ENCODE results near the gene ADAP1.
"Not testable (repeated sequence)": the region's sequence is repeated elsewhere in the genome, so short reads cannot be mapped to it uniquely, and the experiment has no call there.

Gene ADAP1

DNA sequence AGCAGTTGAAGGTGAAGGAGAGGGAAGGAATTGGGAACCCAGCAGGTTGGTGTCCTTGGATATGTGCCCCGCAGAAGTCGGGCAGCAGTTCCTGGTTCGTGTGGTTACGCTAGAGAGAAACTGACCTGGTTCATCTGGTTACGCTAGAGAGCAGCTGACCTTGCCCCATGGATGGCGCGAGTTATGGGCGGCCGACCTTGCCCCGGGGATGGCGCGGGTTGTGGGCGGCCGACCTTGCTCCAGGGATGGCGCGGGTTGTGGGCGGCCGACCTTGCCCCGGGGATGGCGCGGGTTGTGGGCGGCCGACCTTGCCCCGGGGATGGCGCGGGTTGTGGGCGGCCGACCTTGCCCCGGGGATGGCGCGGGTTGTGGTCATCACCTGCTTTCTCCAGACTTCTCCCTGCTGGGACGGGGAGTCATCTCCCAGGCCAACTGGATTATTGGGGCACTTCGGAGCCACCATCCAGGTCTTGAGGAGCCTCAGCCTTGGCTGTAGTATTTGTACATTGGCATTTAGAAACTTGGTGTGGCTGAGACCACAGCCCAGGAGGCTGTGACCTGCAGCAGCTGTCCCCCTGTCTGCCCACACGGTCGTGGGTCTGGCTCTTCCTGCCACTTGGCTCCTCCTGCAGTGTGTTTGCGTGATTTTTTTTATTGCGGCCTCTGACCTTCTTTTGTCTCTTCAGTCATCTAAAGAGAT is 72.0 kb downstream of the ADAP1 start:
- intact Hi-C loops (cut with DNase I), result no loop called here
- DNase-seq, result peak in 2 of 42 donors; percentile 0 to 5

DNA sequence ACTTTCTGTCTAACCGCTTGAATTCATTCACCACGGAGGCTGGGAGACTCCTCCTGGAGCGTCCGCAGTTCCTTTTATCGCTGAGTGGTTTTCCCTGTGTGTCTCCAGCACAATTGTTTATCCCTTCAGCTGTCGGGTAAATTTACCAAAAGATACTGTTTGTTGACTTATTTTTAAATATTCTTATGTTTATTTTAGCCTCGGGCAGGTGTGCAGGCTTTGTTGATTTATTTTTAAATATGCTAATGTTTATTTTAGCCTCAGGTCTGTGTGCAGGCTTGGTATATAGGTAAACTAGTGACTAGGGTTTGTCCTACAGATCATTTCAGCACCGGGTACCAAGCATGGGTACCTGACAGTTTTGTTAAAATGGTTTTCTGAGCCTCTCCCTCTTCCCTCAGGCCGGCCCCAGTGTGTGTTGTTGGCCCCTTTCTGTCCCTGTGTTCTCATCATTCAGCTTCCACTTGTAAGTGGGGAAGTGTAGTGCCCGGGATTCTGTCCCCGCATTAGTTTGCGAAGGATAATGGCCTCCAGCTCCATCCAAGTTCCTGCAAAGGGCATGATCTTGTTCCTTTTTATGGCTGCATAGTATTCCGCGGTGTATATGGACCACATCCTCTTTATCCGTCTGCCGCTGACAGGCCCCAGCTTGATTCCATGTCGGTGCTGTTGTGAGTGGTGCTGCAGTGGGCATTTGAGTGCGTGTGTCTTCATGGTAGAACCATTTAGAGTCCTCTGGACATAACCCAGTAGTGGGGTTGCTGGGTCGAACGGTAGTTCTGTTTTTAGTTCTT is 72.8 kb downstream of the ADAP1 start:
- intact Hi-C loops (cut with DNase I), result no loop called here
- DNase-seq, result peak in 1 of 42 donors; percentile 7

DNA sequence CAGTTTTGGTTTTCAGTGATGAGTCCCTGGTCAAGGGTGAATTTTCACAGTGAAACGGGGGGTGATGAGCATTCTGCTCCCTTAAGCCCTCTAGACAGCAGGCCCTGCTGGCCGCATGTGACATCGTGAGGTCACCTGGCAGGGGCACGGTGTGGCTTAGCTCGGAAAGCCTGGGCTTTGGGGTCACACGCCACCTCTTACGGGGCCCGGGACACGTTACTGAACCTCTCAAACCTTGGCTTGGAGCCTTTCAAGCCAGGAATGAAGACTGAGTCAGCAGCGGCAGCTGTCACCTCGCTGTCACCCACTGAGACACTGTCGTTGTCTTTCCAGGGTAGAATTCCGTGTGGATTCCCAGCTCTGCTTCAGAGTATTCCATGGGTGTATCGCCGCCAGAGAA is 74.0 kb downstream of the ADAP1 start:
- intact Hi-C loops (cut with DNase I), result no loop called here
- peak in 24 of 42 donors; percentile 39 to 86 (median 62) for DNase-seq

DNA sequence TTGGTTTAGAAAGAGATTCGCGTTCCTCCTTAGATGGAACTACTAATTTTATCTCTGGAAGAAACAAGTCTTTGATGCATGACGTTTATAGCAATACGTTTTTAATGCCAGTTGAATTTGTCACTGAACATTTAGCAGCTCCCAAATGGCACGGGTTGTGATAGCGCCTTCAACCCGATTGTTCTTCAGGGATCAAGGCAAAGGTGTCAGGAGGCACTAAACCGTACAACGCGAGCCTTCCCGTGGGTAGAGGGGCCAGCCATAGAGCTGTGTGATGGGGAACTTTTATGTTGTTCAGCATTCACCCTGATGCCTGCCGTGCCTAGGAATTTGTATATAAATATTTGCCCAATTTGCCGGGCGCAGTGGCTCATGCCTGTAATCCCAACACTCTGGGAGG is 74.8 kb downstream of the ADAP1 start:
- no peak for DNase-seq
- intact Hi-C loops (cut with DNase I), result loop anchor here (10.0 kb wide), 2 partner anchors 95 to 555 kb away; no protein-coding TSS in a partner anchor

DNA sequence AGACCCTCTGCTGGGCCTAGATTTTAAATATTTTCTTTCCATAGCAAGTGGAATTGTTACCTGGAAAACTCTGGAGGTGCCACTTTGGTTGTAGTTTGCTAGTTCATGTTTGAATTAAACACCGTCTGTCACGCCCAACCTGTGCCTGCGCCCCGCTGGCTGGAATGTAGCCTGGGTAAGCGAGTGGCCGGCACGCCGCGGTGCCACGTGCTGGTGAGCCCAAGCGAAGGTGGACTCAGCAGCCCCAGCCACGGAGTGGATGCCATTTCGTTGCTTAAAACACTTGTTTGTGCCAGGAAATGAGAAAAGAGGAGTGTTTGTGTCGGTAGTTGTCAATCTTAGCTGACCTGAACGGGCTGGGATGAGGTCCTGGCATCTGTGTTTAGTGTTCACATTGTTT is 75.4 kb downstream of the ADAP1 start:
- DNase-seq, result no peak
- intact Hi-C loops (cut with DNase I), result loop anchor here (10.0 kb wide), 2 partner anchors 94 to 554 kb away; no protein-coding TSS in a partner anchor

DNA sequence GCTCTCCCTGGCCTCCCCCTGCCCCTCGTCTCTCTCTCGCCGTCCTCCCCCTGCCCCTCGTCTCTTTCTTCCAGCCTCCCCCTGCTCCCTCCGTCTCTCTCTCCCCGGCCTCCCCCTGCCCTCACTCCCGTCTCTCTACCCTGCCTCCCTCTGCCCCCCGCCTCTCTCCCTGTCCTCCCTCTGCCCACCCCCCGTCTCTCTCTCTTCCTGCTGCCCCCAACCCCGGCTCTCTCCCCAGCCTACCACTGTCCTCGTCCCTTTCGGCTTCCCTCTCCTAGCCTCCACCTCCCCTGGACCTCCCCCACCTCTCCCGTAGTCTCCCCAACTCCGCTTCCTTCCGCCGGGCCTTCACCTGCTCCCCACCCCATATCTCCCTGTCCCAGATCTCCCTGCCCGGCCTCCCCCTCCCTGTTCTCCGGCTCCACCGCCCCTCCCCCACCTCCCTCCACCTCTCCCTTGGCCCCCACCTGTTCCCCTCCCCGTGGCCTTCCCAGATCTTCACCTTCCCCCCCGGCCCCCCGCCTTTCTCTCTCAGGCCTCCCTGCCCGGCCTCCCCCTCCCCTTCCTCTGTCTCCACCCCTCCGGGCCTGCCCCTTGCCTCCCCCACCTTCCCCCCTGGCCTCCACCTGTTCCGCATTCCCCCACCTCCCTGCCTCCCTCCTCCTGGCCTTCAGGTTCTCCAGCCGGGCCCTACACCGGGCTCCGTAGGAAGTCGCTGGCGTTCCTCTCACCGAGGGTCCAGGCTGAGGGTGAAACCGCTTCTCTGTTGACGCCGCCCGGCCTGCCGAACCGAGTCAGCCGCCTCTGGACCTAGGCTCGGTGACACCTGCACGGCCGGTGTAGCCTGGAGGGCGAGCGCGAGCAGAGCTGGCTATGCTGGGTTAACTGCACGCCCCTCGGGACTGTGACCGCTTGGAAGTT is 76.9 kb downstream of the ADAP1 start:
- intact Hi-C loops (cut with DNase I), result loop anchor here (10.0 kb wide), 2 partner anchors 93 to 553 kb away; no protein-coding TSS in a partner anchor

DNA sequence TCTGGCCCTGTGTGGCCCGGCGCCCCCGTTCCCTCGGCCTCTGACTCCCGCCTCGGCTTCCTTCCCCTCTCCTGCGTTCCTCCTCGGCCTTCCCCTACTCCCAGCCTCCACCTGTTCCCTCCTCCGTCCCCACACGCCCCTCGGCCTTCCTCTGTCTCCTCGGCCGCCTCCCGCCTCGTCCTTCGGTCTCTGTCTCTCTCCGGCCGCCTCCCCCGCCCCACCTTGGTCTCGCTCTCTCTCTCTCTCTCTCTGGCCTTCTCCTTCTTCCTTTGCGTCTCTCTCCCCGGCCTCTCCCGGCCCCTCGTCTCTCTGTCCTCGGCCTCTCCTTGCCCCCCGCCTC is 77.5 kb downstream of the ADAP1 start:
- intact Hi-C loops (cut with DNase I), result loop anchor here (10.0 kb wide), 2 partner anchors 92 to 552 kb away; no protein-coding TSS in a partner anchor
- DNase-seq, result no peak

More for the DNA sequence above, 76.9 kb downstream of the ADAP1 start:
- DNase-seq, result no peak

DNA sequence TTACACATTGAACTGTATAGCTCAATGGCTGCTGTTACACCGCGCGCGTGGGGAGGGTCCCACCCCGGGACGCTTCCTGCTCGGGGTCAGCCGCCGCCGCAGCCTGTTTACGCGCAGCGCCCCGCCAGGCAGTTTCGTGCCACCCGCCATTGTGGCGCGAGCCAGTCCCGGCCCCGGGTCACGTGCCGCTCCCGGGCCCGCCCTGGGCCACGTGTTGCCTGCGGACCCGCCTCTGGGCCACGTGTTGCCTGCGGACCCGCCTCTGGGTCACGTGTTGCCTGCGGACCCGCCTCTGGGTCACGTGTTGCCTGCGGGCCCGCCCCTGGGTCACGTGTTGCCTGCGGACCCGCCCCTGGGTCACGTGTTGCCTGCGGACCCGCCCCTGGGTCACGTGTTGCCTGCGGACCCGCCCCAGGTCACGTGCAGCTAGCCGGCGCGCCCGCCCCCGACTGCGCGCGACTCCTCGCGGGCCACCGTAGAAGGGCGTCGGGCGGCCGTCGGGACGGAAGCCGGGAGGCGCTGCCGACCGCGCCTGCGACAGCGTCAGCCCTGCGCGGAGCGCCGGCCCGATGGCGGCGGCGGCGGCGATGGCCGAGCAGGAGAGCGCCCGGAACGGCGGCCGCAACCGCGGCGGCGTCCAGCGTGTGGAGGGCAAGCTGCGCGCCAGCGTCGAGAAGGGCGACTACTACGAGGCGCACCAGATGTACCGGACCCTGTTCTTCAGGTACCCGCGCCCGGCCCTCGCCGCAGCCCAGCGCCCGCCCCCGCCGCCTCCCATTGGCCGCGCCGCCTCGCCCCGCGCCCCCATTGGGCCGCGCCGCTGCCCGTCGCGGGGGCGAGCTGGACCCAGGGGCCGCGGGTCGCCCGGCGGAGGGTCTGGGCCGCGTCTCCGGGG is 78.2 kb downstream of the ADAP1 start, which contains the start of gene GET4:
GET4 (plus strand) TSS at position 478 of the 895 bp plus-strand sequence; CDS start at position 570, 92 bp downstream.
- intact Hi-C loops (cut with DNase I), result loop anchor here (10.0 kb wide), 2 partner anchors 92 to 552 kb away; no protein-coding TSS in a partner anchor
- peak; percentile 95 to 100 (median 98) for DNase-seq

DNA sequence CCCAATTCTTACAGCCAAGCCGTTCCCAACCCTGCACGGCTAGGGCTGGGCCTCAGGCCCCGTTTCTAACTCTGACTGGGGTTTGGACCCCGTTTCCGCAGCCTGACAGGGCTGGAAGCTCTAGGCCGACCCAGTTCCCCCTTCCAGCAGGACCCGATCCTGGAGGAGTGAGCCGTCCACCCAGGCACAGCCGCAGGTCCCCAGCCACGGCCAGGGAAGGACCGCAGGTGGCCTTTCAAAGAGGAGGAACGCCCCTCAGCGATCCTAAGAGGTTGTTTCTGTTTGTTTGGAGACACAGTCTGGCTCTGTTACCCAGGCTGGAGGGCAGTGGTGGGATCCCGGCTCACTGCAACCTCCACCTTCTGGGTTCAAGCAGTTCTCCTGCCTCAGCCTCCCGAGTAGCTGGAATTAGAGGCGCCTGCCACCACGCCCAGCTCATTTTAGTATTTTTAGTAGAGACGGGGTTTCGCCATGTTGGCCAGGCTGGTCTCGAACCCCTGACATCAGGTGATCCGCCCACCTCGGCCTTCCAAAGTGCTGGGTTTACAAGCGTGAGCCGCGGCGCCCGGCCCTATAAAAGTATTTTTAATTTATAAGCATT is 78.9 kb downstream of the ADAP1 start:
- no peak for DNase-seq
- intact Hi-C loops (cut with DNase I), result loop anchor here (10.0 kb wide), 2 partner anchors 91 to 551 kb away; no protein-coding TSS in a partner anchor

DNA sequence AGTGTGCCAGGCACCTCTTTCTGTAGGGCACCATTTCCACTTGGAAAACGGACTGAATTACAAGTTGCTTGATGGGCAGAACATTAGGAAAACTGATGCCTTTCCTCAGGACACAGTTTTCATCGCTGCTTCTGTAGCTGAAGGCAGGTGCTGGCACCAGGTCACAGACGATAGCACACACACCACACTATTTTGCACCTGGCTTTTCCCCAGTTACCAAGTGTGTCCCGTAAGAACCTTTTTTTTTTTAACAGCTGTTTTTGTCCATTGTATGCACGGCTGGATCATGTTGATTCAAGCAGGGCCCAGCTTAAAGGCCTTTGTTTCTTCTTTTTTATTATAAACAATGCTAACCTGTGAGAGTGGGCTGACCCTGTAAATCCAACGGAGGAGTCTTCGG is 79.4 kb downstream of the ADAP1 start:
- DNase-seq, result no peak
- intact Hi-C loops (cut with DNase I), result loop anchor here (10.0 kb wide), 2 partner anchors 90 to 550 kb away; no protein-coding TSS in a partner anchor

DNA sequence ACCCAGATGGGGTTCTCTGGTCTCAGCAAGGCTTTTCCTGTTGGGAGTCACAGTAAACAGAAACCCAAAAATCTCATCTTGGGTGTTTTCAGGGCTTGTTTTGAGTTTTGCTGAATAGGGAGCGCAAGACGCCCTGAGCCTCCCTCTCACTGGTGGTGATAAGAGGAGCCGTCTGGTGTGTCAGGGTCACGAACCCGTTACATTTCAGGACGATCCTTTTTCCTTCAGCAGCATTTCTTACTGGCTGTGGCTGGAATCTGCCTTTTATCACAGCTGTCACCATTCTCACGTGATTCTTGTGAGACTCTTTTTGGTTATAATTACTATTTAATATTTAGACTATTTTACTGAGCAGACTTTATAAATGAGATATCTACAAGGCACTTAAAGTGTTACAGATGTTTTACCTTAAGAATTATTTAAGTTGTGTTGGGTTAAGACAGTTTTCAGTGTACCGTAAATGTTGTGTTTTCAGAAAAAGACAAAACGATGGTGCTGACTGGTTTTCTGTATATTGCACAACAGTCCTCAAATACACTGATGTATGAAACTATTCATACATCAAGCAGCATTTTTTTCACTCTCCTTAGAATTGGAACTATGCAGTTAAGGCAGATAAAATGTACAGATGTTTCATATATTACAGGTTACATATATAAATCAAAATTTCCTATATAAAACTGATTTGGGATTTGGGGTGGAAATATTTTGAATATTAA is 80.3 kb downstream of the ADAP1 start:
- no peak for DNase-seq
- intact Hi-C loops (cut with DNase I), result loop anchor here (10.0 kb wide), 2 partner anchors 89 to 549 kb away; no protein-coding TSS in a partner anchor

DNA sequence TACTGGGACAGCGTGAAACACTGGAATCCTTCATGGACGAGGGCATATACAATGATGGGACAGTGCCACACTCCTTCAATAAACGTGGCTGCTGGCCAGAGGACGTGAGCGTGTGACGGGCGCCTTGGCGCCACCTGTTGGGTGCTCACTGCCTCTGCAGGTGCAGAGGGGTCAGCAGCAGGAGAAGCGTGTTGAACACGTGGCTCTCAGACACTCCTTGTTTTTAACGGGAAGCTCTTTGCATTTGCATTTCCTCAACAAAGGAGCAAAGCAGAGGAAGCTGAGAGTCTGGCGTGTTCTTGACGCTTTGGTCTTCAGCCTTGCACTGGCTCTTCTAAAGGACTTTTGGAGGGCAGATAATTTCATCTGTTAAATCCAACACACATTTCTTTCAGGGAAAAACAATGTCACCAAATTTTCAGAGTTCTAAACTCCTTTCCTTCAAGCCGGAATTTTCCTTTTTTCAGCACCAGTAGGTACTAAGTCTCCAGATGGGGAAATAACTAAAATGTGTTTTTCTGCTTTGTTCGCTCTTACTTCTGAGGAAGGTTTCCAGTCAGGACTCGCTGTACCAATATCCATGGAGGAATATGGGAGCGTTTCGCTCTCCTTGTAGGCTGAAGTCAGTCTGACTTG is 81.0 kb downstream of the ADAP1 start:
- DNase-seq, result peak; percentile 69 to 92 (median 84)
- intact Hi-C loops (cut with DNase I), result loop anchor here (10.0 kb wide), 2 partner anchors 89 to 549 kb away; no protein-coding TSS in a partner anchor

DNA sequence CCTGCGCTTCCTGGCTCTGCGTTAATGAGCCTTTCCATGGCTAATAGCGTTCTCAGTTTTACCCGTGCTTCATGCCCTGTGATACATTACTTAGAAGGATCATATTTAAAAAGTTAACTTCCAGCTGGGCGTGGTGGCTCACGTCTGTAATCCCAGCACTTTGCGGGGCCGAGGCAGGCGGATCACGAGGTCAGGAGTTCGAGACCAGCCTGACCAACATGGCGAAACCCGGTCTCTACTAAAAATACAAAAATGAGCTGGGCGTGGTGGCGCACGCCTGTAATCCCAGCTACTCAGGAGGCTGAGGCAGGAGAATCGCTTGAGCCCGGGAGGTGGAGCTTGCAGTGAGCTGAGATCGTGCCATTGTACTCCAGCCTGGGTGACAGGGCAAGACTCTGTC is 81.8 kb downstream of the ADAP1 start:
- intact Hi-C loops (cut with DNase I), result loop anchor here (10.0 kb wide), 2 partner anchors 88 to 548 kb away; no protein-coding TSS in a partner anchor
- not testable (repeated sequence) for DNase-seq

DNA sequence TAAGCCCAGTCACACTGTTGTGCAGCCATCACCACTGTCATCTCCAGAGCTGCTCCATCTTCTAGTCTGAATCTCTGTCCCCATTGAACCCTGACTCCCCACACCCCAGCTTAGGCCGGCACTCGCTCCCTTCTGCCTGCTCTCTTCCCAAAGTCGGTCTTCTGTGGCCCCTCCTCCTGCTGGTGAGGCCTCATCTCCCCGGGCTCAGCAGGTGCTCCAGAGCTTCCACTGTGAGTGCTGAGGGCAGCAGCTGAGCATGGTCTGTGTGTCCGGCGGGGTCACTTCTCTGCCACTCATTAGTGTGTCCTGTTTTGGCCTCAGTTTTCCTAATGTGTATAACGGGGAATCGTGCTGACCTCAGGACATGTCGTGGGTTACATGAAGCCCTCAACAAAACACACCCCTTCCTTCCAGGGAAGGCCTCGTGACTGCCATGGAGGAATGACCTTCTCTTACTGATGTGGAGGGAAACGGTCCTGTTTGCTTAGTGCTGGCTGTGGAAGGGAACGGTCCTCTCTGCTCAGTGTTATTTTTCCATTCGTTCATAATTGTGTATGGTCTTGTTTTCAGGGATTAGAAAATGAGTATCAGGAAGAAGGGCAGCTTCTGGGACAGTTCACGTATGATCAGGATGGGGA is 82.5 kb downstream of the ADAP1 start:
- intact Hi-C loops (cut with DNase I), result loop anchor here (10.0 kb wide), 2 partner anchors 87 to 547 kb away; no protein-coding TSS in a partner anchor
- DNase-seq, result no peak

DNA sequence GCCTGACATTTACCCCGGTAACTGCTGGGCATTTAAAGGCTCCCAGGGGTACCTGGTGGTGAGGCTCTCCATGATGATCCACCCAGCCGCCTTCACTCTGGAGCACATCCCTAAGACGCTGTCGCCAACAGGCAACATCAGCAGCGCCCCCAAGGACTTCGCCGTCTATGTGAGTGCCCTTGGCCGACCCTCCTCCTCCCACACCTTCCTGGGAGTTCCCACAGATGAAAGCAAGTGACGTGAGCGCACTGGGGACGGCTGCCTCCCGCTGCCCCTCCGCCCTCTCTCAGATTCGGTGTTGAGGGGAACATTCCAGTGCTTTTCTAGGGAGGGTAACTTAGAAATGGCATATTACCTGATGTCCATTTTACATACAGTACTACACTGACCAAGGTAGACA is 85.1 kb downstream of the ADAP1 start:
- no peak for DNase-seq
- intact Hi-C loops (cut with DNase I), result no loop called here

DNA sequence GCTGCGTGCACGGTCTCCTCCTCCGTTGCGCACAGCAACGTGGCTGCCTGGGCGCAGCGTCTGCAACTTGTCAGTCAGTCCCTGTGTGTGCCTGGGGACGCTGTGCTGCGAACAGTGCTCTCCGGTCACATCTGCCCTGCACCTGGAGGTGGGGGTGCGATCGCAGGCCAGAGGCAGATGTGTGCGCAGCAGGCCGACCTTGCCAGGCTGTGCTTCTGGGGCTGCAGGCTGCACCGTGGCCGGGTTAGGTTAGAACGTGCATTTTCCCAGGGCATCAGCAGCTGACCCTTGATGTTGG is 86.3 kb downstream of the ADAP1 start:
- DNase-seq, result no peak
- intact Hi-C loops (cut with DNase I), result no loop called here
